Mesenchymal stem cell (in vitro differentiated cells and primary cell): Measurements from ENCODE around the gene DHRS4.
A peak's percentile ranks its signal among the peaks of the same experiment; 100 is the strongest.
"Not testable (repeated sequence)": the region's sequence is repeated elsewhere in the genome, so short reads cannot be mapped to it uniquely, and the experiment has no call there.

Source experiments
- DNase-seq: peaks from one replicate; pipeline ENCODE4 v3.0.0-alpha.2; 2013
- H2AFZ ChIP-seq: one replicate; pipeline ENCODE4 v1.6.1; 2013; ENCODE audit warnings: low read depth, mild to moderate bottlenecking, control low read depth, inconsistent platforms, low read length, moderate library complexity
- H2AK5ac ChIP-seq: 2 replicates; pipeline ENCODE4 v1.6.1; 2013; ENCODE audit warnings: low read length, moderate library complexity, mild to moderate bottlenecking, inconsistent platforms; ENCODE audit not compliant: severe bottlenecking
- H2BK120ac ChIP-seq: one replicate; pipeline ENCODE4 v1.6.1; 2013; ENCODE audit warnings: low read depth, mild to moderate bottlenecking, inconsistent platforms, low read length, moderate library complexity
- H2BK12ac ChIP-seq, 2 experiments: one replicate each; pipeline ENCODE4 v1.6.1; 2013; ENCODE audit warnings: inconsistent platforms in 2 of 2, low read length in 2 of 2, mild to moderate bottlenecking in 2 of 2, moderate library complexity in 2 of 2, control low read depth in 1 of 2
- H2BK15ac ChIP-seq: one replicate; pipeline ENCODE4 v1.6.1; 2013; ENCODE audit warnings: mild to moderate bottlenecking, low read depth, inconsistent platforms; ENCODE audit not compliant: poor library complexity, severe bottlenecking
- H2BK5ac ChIP-seq: 2 replicates; pipeline ENCODE4 v1.6.1; 2013; ENCODE audit warnings: low read depth, mild to moderate bottlenecking, low read length, control low read depth, inconsistent platforms; ENCODE audit not compliant: poor library complexity, severe bottlenecking
- H3K14ac ChIP-seq, 2 experiments: one replicate each; pipeline ENCODE4 v1.6.1; 2013; ENCODE audit warnings: inconsistent platforms in 2 of 2, low read length in 2 of 2, control low read depth in 1 of 2, mild to moderate bottlenecking in 1 of 2, moderate library complexity in 1 of 2
- H3K18ac ChIP-seq, 2 experiments: one replicate each; pipeline ENCODE4 v1.6.1; 2013; ENCODE audit warnings: inconsistent platforms in 2 of 2, low read length in 2 of 2, control low read depth in 1 of 2, low read depth in 1 of 2, mild to moderate bottlenecking in 1 of 2
- H3K23ac ChIP-seq, 2 experiments: one replicate each; pipeline ENCODE4 v1.6.1; 2013; ENCODE audit warnings: inconsistent platforms in 2 of 2, low read length in 2 of 2, mild to moderate bottlenecking in 2 of 2, moderate library complexity in 2 of 2, control low read depth in 1 of 2
- H3K27ac ChIP-seq: 2 replicates; pipeline ENCODE4 v1.5.1; 2013; ENCODE audit warnings: mild to moderate bottlenecking, moderate library complexity, low read length, control low read depth, inconsistent platforms; ENCODE audit not compliant: poor library complexity, severe bottlenecking
- H3K27me3 ChIP-seq, 2 experiments: 2 replicates each; pipeline versions ENCODE4 v1.6.1 to v1.7.0; 2013; ENCODE audit warnings: low read length in 2 of 2, mild to moderate bottlenecking in 2 of 2, moderate library complexity in 2 of 2, control low read depth in 1 of 2, inconsistent platforms in 1 of 2; ENCODE audit not compliant: control insufficient read depth in 1 of 2, insufficient read depth in 1 of 2
- H3K36me3 ChIP-seq, 2 experiments: 2 replicates each; pipeline versions ENCODE4 v1.6.1 to v1.7.0; 2013; ENCODE audit warnings: low read length in 2 of 2, control low read depth in 1 of 2, inconsistent platforms in 1 of 2, low read depth in 1 of 2, mild to moderate bottlenecking in 1 of 2; ENCODE audit not compliant: insufficient read depth in 2 of 2, control insufficient read depth in 1 of 2
- H3K4ac ChIP-seq, 2 experiments: one replicate each; pipeline ENCODE4 v1.6.1; 2013; ENCODE audit warnings: inconsistent platforms in 2 of 2, low read length in 2 of 2, mild to moderate bottlenecking in 2 of 2, moderate library complexity in 2 of 2, control low read depth in 1 of 2, low read depth in 1 of 2
- H3K4me1 ChIP-seq: 2 replicates; pipeline ENCODE4 v1.6.1; 2013; ENCODE audit warnings: low read depth, low read length, control low read depth; ENCODE audit not compliant: control insufficient read depth, insufficient read depth
- H3K4me2 ChIP-seq: 2 replicates; pipeline ENCODE4 v1.6.1; 2013; ENCODE audit warnings: low read length, mild to moderate bottlenecking, inconsistent platforms; ENCODE audit not compliant: poor library complexity, severe bottlenecking
- H3K4me3 ChIP-seq, 2 experiments: 2 replicates each; pipeline versions ENCODE4 v1.5.1 to v1.7.0; 2013; ENCODE audit warnings: low read length in 2 of 2, mild to moderate bottlenecking in 2 of 2, control low read depth in 1 of 2, low read depth in 1 of 2; ENCODE audit not compliant: insufficient read depth in 1 of 2
- H3K79me1 ChIP-seq: replicated peaks from 2 replicates; pipeline ENCODE4 v1.6.1; 2013; ENCODE audit warnings: mild to moderate bottlenecking, control low read depth, low read length, inconsistent platforms; ENCODE audit not compliant: poor library complexity, severe bottlenecking
- H3K9ac ChIP-seq: 2 replicates; pipeline ENCODE4 v1.7.0; 2013; ENCODE audit warnings: mild to moderate bottlenecking, low read length, moderate library complexity
- H3K9me3 ChIP-seq: 2 replicates; pipeline ENCODE4 v1.7.0; 2013; ENCODE audit warnings: mild to moderate bottlenecking, low read length; ENCODE audit not compliant: control insufficient read depth
- H4K8ac ChIP-seq: one replicate; pipeline ENCODE4 v1.6.1; 2013; ENCODE audit warnings: inconsistent platforms, mild to moderate bottlenecking, low read length, moderate library complexity
- H4K91ac ChIP-seq: one replicate; pipeline ENCODE4 v1.6.1; 2013; ENCODE audit warnings: mild to moderate bottlenecking, low read length, inconsistent platforms
- WGBS: methylation state at CpG from one replicate; pipeline ENCODE4 v1.1.7; 2013; ENCODE audit warnings: mixed read lengths; 5-methylcytosine and 5-hydroxymethylcytosine counted together

The DHRS4 gene

GRCh38 chr14:23988607-23989363, 35.2 kb downstream of the DHRS4 start, which contains the start of gene DHRS4L2:
Gene DHRS4L2, plus strand, starts transcription at chr14:23988929. Its CDS starts 19 bp downstream, at chr14:23988948.
- peak within 1 kb of the TSS; percentile 75 for H3K9ac ChIP-seq
- peak within 1 kb of the TSS; percentile 92 for H2AFZ ChIP-seq
- H4K91ac ChIP-seq = peak within 1 kb of the TSS; percentile 56
- 25% methylated on average over 40 of the region's 40 CpGs for WGBS
- H2BK15ac ChIP-seq = peak within 1 kb of the TSS; percentile 48
- H3K36me3 ChIP-seq, H2BK120ac ChIP-seq, H2AK5ac ChIP-seq, H2BK5ac ChIP-seq, H3K27me3 ChIP-seq, H3K9me3 ChIP-seq, H3K27ac ChIP-seq, H3K4me1 ChIP-seq, H3K79me1 ChIP-seq: not testable (repeated sequence)
- DNase-seq = peak; percentile 66
- peak within 1 kb of the TSS; percentile 28 to 30 for H3K4ac ChIP-seq
- H4K8ac ChIP-seq = peak within 1 kb of the TSS; percentile 75
- H2BK12ac ChIP-seq = peak within 1 kb of the TSS in 1 of 2 experiments; percentile 63
- H3K18ac ChIP-seq = peak within 1 kb of the TSS; percentile 76 to 77
- peak within 1 kb of the TSS in 1 of 2 experiments; percentile 59 for H3K23ac ChIP-seq
- peak within 1 kb of the TSS; percentile 51 to 75 for H3K4me3 ChIP-seq
- H3K4me2 ChIP-seq = peak within 1 kb of the TSS; percentile 77
- peak within 1 kb of the TSS in 1 of 2 experiments; percentile 95 for H3K14ac ChIP-seq

- WGBS = 90% methylated on average over 15 of the region's 21 CpGs
- peak overlapping the region in 1 of 2 experiments; percentile 40 for H3K18ac ChIP-seq
- not testable (repeated sequence) for H2BK15ac ChIP-seq, H3K14ac ChIP-seq, H3K27me3 ChIP-seq, H3K9ac ChIP-seq, H2BK12ac ChIP-seq, H2AFZ ChIP-seq, DNase-seq, H4K8ac ChIP-seq, H4K91ac ChIP-seq, H2BK5ac ChIP-seq, H3K4ac ChIP-seq, H3K23ac ChIP-seq, H3K36me3 ChIP-seq, H3K4me3 ChIP-seq, H3K4me1 ChIP-seq, H3K4me2 ChIP-seq, H3K79me1 ChIP-seq, H2AK5ac ChIP-seq, H2BK120ac ChIP-seq, H3K27ac ChIP-seq, H3K9me3 ChIP-seq
These were observed 36.3 kb downstream of the DHRS4 start for GRCh38 chr14:23989734-23990445.

- H2BK15ac ChIP-seq, H3K23ac ChIP-seq, H3K4me2 ChIP-seq, H3K36me3 ChIP-seq, H3K4me3 ChIP-seq, H3K27me3 ChIP-seq, H3K18ac ChIP-seq, H2BK5ac ChIP-seq, H3K27ac ChIP-seq, H3K4ac ChIP-seq, H4K8ac ChIP-seq, H2AK5ac ChIP-seq, H3K9me3 ChIP-seq, H2AFZ ChIP-seq, DNase-seq, H3K4me1 ChIP-seq, H3K79me1 ChIP-seq, H3K14ac ChIP-seq, H3K9ac ChIP-seq, H4K91ac ChIP-seq, H2BK120ac ChIP-seq, H2BK12ac ChIP-seq: not testable (repeated sequence)
- WGBS = 100% methylated on average over 1 of the region's 1 CpG
These were observed 37.4 kb downstream of the DHRS4 start for GRCh38 chr14:23990961-23991360.

GRCh38 chr14:23993042-23993441, 39.5 kb downstream of the DHRS4 start:
- not testable (repeated sequence) for H3K4me2 ChIP-seq, H3K4ac ChIP-seq, H2BK12ac ChIP-seq, H2BK15ac ChIP-seq, H3K9ac ChIP-seq, H2AK5ac ChIP-seq, H3K27ac ChIP-seq, H4K8ac ChIP-seq, H3K9me3 ChIP-seq, H3K4me1 ChIP-seq, H3K4me3 ChIP-seq, H3K27me3 ChIP-seq, H3K18ac ChIP-seq, H3K36me3 ChIP-seq, H3K79me1 ChIP-seq, H2BK5ac ChIP-seq, H3K23ac ChIP-seq, H4K91ac ChIP-seq, H3K14ac ChIP-seq, H2AFZ ChIP-seq, DNase-seq, H2BK120ac ChIP-seq
- WGBS = 100% methylated on average over 1 of the region's 3 CpGs
